Activated naive CD8-positive, alpha-beta T cell treated with anti-CD3 and anti-CD28 coated beads for 36 hours (primary cell): ENCODE results near the gene ZNF385A. TPM values are rescaled to one million over a fixed set of nuclear protein-coding genes. Genes with fewer than 3 reads are reported as not detected.
"Not testable (repeated sequence)": the region's sequence is repeated elsewhere in the genome, so short reads cannot be mapped to it uniquely, and the experiment has no call there.

ENCODE experiments used
- DNase-seq: peaks from one replicate; pipeline ENCODE4 v3.0.0; 2021
- H3K27ac Mint-ChIP-seq: one replicate; pipeline ENCODE4 v1.8.0; 2022; ENCODE audit warnings: mild to moderate bottlenecking, moderate library complexity, mixed read lengths
- H3K27me3 Mint-ChIP-seq: one replicate; pipeline ENCODE4 v1.8.0; 2022; ENCODE audit warnings: mild to moderate bottlenecking, mixed read lengths
- H3K36me3 Mint-ChIP-seq: one replicate; pipeline ENCODE4 v1.8.0; 2021; ENCODE audit warnings: mild to moderate bottlenecking, mixed read lengths
- H3K4me1 Mint-ChIP-seq: one replicate; pipeline ENCODE4 v1.8.0; 2021; ENCODE audit warnings: mixed read lengths
- H3K4me3 Mint-ChIP-seq: one replicate; pipeline ENCODE4 v1.8.0; 2022; ENCODE audit warnings: mild to moderate bottlenecking, moderate library complexity, mixed read lengths
- H3K9me3 Mint-ChIP-seq: one replicate; pipeline ENCODE4 v1.8.0; 2022; ENCODE audit warnings: mixed read lengths
- total RNA-seq, 2 experiments: library from RNA; stranded (reverse); gene quantifications; one replicate each; pipeline ENCODE4 v1.2.3, GENCODE V29; 2021

The ZNF385A gene
- total RNA-seq, 2 experiments from 2014 or later, result 1.0 to 1.1 TPM

DNA sequence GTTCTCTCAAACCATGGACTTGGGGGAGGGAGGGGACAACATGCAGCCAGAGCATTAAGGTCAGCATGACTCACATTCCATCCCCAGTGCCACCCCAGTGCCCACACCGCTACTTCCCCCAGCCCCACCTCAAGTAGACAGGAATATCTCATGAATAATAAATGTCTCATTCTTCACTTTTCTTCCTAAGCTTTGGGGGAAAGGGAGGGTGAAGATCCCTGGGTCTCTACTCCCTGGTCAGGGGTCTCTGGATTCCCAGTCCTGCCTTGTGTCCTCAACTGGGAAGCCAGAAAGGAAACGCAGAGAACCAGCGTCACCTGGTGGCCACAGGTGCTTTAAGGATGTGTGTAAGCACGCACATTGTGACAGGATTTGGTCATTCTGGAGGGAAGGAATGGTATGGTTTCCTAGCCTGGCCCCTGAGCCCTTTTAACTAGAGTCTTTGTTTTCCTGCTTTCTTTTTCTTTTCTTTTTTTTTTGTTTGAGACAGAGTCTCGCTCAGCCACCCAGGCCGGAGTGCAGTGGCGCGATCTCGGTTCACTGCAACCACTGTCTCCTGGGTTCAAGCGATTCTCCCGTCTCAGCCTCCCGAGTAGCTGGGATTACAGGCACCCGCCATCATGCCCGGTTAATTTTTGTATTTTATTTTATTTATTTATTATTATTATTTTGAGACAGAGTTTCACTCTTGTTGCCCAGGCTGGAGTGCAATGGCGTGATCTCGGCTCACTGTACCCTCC lies 23.6 kb downstream of the ZNF385A start:
- H3K4me3 Mint-ChIP-seq, result no peak overlapping the region
- peak overlapping the region; percentile 70 for H3K27ac Mint-ChIP-seq
- H3K9me3 Mint-ChIP-seq, result no peaks in the 10 kb centered on the region
- DNase-seq, result peak; percentile 40
- no peaks in the 10 kb centered on the region for H3K36me3 Mint-ChIP-seq
- peaks cover 28% of the 10 kb centered on the region for H3K4me1 Mint-ChIP-seq
- H3K27me3 Mint-ChIP-seq, result no peaks in the 10 kb centered on the region

- no peaks in the 10 kb centered on the region for H3K36me3 Mint-ChIP-seq
- H3K9me3 Mint-ChIP-seq, result no peaks in the 10 kb centered on the region
Measured at GRCh38 chr12:54359762-54360351, 24.7 kb downstream of the ZNF385A start.

GRCh38 chr12:54358945-54359761 lies 25.4 kb downstream of the ZNF385A start:
- H3K27me3 Mint-ChIP-seq, result no peaks in the 10 kb centered on the region
- H3K36me3 Mint-ChIP-seq, result no peaks in the 10 kb centered on the region
- no peaks in the 10 kb centered on the region for H3K9me3 Mint-ChIP-seq
- no peak overlapping the region for H3K27ac Mint-ChIP-seq
- peaks cover 19% of the 10 kb centered on the region for H3K4me1 Mint-ChIP-seq
- H3K4me3 Mint-ChIP-seq, result no peak overlapping the region
- peak; percentile 91 for DNase-seq

More at GRCh38 chr12:54359762-54360351, 24.7 kb downstream of the ZNF385A start:
- Mint-ChIP-seq H3K27me3 (no peaks in the 10 kb centered on the region), H3K27ac (no peak overlapping the region), H3K4me1 (peaks cover 26% of the 10 kb centered on the region), H3K4me3 (no peak overlapping the region)
- no peak for DNase-seq

DNA sequence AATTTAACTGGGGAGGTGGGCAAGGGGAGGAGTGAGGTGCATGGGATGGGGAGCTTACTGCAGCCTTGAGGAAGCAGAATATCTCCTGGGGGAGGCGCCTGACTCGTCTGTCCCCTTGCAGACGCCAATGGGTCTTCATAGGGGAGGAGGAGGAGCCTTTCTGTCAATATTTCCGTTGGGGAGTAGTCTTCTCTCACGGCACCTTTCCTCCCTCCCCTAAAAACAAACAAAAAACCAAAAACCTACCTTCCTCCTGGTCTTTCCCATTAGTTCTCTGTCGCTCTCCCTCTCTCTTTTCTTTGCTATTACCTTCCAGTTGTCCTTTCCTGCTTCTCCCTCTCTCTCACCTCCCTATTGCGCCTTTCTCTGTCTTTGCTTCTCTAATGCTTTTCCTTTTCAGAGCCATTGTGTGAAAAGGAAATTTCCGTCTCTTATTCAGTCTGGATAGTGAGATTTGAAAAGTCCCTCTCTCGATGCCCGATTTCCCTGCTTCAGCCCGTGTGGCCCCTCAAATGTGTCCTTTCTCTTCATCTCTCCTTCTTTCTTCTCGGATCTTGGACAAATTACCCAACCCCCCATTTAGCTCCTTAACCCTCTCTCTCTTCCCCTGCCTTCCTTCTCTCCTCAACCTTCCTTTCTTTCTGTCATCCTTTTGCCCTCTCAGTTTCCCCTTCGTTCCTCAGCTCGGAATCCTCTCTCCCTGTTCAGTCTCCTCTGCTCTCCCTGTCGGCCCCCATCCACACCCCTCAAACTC lies 26.2 kb downstream of the ZNF385A start:
- peak; percentile 61 for DNase-seq
- Mint-ChIP-seq H3K4me3 (no peak overlapping the region), H3K4me1 (peaks cover 14% of the 10 kb centered on the region), H3K36me3 (no peaks in the 10 kb centered on the region), H3K27ac (no peak overlapping the region), H3K9me3 (no peaks in the 10 kb centered on the region), H3K27me3 (no peaks in the 10 kb centered on the region)

- no peaks in the 10 kb centered on the region for H3K36me3 Mint-ChIP-seq
- peaks cover 14% of the 10 kb centered on the region for H3K4me1 Mint-ChIP-seq
- no peaks in the 10 kb centered on the region for H3K27me3 Mint-ChIP-seq
- H3K27ac Mint-ChIP-seq, result no peak overlapping the region
- no peaks in the 10 kb centered on the region for H3K9me3 Mint-ChIP-seq
- H3K4me3 Mint-ChIP-seq, result no peak overlapping the region
- no peak for DNase-seq
Measured at GRCh38 chr12:54357506-54358190, 26.9 kb downstream of the ZNF385A start.

GRCh38 chr12:54356951-54357356 lies 27.6 kb downstream of the ZNF385A start:
- DNase-seq, result no peak
- no peak overlapping the region for H3K27ac Mint-ChIP-seq
- no peaks in the 10 kb centered on the region for H3K27me3 Mint-ChIP-seq
- no peak overlapping the region for H3K4me3 Mint-ChIP-seq
- peaks cover 20% of the 10 kb centered on the region for H3K4me1 Mint-ChIP-seq
- H3K36me3 Mint-ChIP-seq, result peaks cover 5% of the 10 kb centered on the region
- no peaks in the 10 kb centered on the region for H3K9me3 Mint-ChIP-seq

DNA sequence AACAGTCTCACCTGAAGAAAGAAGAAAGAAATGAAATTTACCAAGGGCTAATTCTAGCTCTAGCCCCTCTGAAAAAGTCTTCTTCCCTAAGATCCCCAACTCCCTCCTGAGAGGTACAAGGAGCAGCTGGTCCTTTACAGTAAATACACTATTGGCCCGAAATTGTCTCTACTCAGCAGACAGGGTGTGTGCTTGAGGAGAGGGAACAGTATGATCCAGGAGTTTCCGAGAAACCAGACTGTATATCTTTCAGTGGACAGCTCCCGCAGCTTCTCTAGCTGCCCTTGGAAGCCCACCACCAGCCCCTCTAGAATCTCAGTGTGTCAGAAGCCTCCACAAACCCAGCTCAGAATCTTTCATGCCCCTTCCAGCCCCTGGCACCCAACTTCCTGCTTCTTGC lies 28.3 kb downstream of the ZNF385A start:
- DNase-seq, result no peak
- no peak overlapping the region for H3K4me3 Mint-ChIP-seq
- H3K9me3 Mint-ChIP-seq, result no peaks in the 10 kb centered on the region
- H3K4me1 Mint-ChIP-seq, result peaks cover 25% of the 10 kb centered on the region
- H3K36me3 Mint-ChIP-seq, result peaks cover 8% of the 10 kb centered on the region
- H3K27me3 Mint-ChIP-seq, result no peaks in the 10 kb centered on the region
- H3K27ac Mint-ChIP-seq, result no peak overlapping the region

GRCh38 chr12:54355104-54355815 lies 29.3 kb downstream of the ZNF385A start:
- no peak overlapping the region for H3K4me3 Mint-ChIP-seq
- no peak for DNase-seq
- H3K27ac Mint-ChIP-seq, result no peak overlapping the region
- H3K4me1 Mint-ChIP-seq, result peaks cover 19% of the 10 kb centered on the region
- H3K27me3 Mint-ChIP-seq, result no peaks in the 10 kb centered on the region
- H3K36me3 Mint-ChIP-seq, result peaks cover 11% of the 10 kb centered on the region
- no peaks in the 10 kb centered on the region for H3K9me3 Mint-ChIP-seq

DNA sequence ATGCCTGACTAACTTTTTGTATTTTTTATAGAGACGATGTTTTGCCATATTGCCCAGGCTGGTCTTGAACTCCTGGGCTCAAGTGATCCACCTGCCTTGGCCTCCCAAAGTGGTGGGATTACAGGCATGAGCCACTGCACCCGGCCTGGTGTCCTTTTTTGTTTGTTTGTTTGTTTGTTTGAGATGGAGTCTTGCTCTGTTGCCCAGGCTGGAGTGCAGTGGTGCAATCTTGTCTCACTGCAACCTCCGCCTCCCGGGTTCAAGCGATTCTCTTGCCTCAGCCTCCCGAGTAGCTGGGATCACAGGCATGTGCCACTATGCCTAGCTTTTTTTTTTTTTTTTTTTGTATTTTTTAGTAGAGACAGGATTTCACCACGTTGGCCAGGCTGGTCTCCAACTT lies 30.3 kb downstream of the ZNF385A start:
- not testable (repeated sequence) for H3K4me3 Mint-ChIP-seq

GRCh38 chr12:54352891-54353874 lies 31.4 kb downstream of the ZNF385A start:
- Mint-ChIP-seq H3K4me1 (peaks cover 18% of the 10 kb centered on the region), H3K27ac (no peak overlapping the region), H3K36me3 (peaks cover 13% of the 10 kb centered on the region), H3K27me3 (no peaks in the 10 kb centered on the region), H3K4me3 (no peak overlapping the region), H3K9me3 (no peaks in the 10 kb centered on the region)
- no peak for DNase-seq

More for the DNA sequence above, 30.3 kb downstream of the ZNF385A start:
- not testable (repeated sequence) for DNase-seq, H3K27ac Mint-ChIP-seq, H3K27me3 Mint-ChIP-seq, H3K9me3 Mint-ChIP-seq
- Mint-ChIP-seq H3K4me1 (peaks cover 18% of the 10 kb centered on the region), H3K36me3 (peaks cover 13% of the 10 kb centered on the region)

DNA sequence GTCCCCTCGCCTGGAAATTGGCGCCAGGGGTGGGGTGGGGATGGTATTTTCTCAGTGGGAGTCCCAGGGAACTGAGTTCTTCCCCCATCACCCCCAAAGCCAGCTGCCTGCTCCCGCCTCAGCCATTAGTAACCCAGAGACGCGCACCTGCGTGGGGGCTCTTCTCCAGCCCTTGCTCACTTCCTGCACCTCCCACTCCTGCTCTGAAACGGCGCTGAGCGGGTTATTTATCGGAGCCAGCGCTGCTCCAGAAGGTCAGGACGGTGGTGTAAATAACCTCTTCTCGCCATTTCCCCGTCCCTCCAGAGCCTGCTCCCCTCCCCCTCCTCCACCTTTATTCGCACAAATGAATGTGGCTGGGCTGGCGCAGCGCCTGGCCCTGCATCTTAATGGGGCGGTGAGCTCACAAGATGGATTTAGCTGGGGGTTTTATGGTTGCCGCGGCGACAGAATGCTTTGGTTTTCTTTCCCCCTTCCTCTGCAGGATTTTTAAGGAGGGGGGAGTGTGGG lies 32.5 kb downstream of the ZNF385A start:
- H3K4me3 Mint-ChIP-seq, result peak overlapping the region; percentile 62
- H3K9me3 Mint-ChIP-seq, result no peaks in the 10 kb centered on the region
- H3K27me3 Mint-ChIP-seq, result no peaks in the 10 kb centered on the region
- peak; percentile 41 for DNase-seq
- H3K4me1 Mint-ChIP-seq, result peaks cover 15% of the 10 kb centered on the region
- peaks cover 13% of the 10 kb centered on the region for H3K36me3 Mint-ChIP-seq
- peak overlapping the region; percentile 76 for H3K27ac Mint-ChIP-seq

GRCh38 chr12:54351341-54351740 lies 33.2 kb downstream of the ZNF385A start:
- Mint-ChIP-seq H3K27ac (no peak overlapping the region), H3K36me3 (peaks cover 13% of the 10 kb centered on the region)

DNA sequence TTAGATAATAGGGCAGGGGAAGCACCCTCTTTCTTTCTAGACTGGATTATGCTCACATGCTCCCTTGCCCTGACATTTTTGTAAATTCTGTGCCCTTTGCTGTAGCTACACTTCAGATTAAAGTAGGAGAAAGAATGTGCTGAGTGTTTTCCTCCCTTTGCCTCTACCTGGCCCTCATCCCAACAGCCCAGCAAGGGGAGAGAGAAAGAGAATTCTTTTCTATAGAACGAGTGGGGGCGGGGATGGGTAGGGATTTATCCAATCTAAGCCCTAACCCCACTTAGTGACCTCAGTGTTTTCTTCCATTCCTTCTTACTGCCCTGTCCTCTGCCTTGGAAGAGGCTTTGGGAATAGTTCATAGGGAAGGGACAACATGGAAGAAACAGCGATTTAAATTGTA lies 33.8 kb downstream of the ZNF385A start:
- Mint-ChIP-seq H3K36me3 (peaks cover 13% of the 10 kb centered on the region), H3K4me3 (no peak overlapping the region), H3K27me3 (no peaks in the 10 kb centered on the region), H3K27ac (no peak overlapping the region), H3K4me1 (peaks cover 14% of the 10 kb centered on the region), H3K9me3 (no peaks in the 10 kb centered on the region)
- no peak for DNase-seq

More at GRCh38 chr12:54351341-54351740, 33.2 kb downstream of the ZNF385A start:
- Mint-ChIP-seq H3K4me3 (no peak overlapping the region), H3K4me1 (peaks cover 14% of the 10 kb centered on the region), H3K27me3 (no peaks in the 10 kb centered on the region), H3K9me3 (no peaks in the 10 kb centered on the region)
- DNase-seq, result no peak
